Endothelial cell of umbilical vein (primary cell): ENCODE data around the gene TNPO1. TPM values are rescaled to one million over a fixed set of nuclear protein-coding genes. Genes with fewer than 3 reads are reported as not detected.
A peak's percentile ranks its signal among the peaks of the same experiment; 100 is the strongest.

Experiments
- BruUV-seq: library from RNA; stranded (reverse); fragments of 400-500 nt; replicated peaks from 2 replicates; lab custom pipeline; 2021; lab: Mats Ljungman, UMichigan
- CTCF ChIA-PET: fragments of 300-600, 350-600 bp; sonication (Branson Sonifier 250); formaldehyde crosslinking; loops from one replicate; lab custom pipeline; 2021; ENCODE audit warnings: antibody characterized with exemption, inconsistent platforms; lab: Charles Lee
- POLR2A ChIA-PET: fragments of 300-600, 350-600 bp; sonication (Branson Sonifier 250); formaldehyde crosslinking; loops from one replicate; lab custom pipeline; 2021; ENCODE audit warnings: antibody characterized with exemption, inconsistent platforms; lab: Charles Lee
- DNase-seq: peaks from one replicate; pipeline ENCODE4 v3.0.0-alpha.2; 2011; ENCODE audit warnings: low read depth, low spot score
- FAIRE-seq: peaks from 2 replicates; lab custom pipeline; 2011; peaks lifted over from hg19 to GRCh38; lab: Jason Lieb, UNC
- H2AFZ ChIP-seq: 2 replicates; pipeline ENCODE4 v1.6.0; 2012; ENCODE audit warnings: low read depth, low read length, control low read depth, inconsistent platforms
- H3K27ac ChIP-seq: 2 replicates; pipeline ENCODE4 v1.5.1; 2011; ENCODE audit warnings: low read depth, mild to moderate bottlenecking, control low read depth, low read length, moderate library complexity; ENCODE audit not compliant: insufficient read depth
- H3K27me3 ChIP-seq, 2 experiments: 2 replicates each; pipeline versions ENCODE4 v1.6.0 to v1.6.1; 2011; ENCODE audit warnings: low read length in 2 of 2, mixed read lengths in 1 of 2; ENCODE audit not compliant: control insufficient read depth in 2 of 2, insufficient read depth in 2 of 2
- H3K36me3 ChIP-seq, 2 experiments: 2 replicates in 1 of 2; 3 replicates in 1 of 2; pipeline ENCODE4 v1.5.1; 2011; ENCODE audit warnings: low read length in 2 of 2, mild to moderate bottlenecking in 1 of 2, moderate library complexity in 1 of 2; ENCODE audit not compliant: control insufficient read depth in 2 of 2, insufficient read depth in 2 of 2; ENCODE audit errors: extremely low read depth in 1 of 2
- H3K4me1 ChIP-seq: 3 replicates; pipeline ENCODE4 v1.5.1; 2011; ENCODE audit warnings: mild to moderate bottlenecking, low read length; ENCODE audit not compliant: control insufficient read depth, insufficient read depth; ENCODE audit errors: extremely low read depth
- H3K4me2 ChIP-seq: 2 replicates; pipeline ENCODE4 v1.6.1; 2011; ENCODE audit warnings: low read length, control low read depth, mixed read lengths; ENCODE audit not compliant: insufficient read depth
- H3K4me3 ChIP-seq, 3 experiments: fragments of 200-600 bp in 1 of 3; sonication (generic), shearing (Covaris generic) in 1 of 3; replicated peaks in 1 of 3; 2 replicates each; pipeline ENCODE4 v1.5.1; 2011 to 2016; ENCODE audit warnings: control low read depth in 3 of 3, low read length in 3 of 3, mild to moderate bottlenecking in 2 of 3, inconsistent platforms in 1 of 3, low read depth in 1 of 3, moderate library complexity in 1 of 3; ENCODE audit not compliant: insufficient read depth in 1 of 3
- H3K79me2 ChIP-seq: 2 replicates; pipeline ENCODE4 v1.6.0; 2012; ENCODE audit warnings: low read length, inconsistent platforms; ENCODE audit not compliant: control insufficient read depth, insufficient read depth
- H3K9ac ChIP-seq: replicated peaks from 2 replicates; pipeline ENCODE3; 2011; ENCODE audit warnings: low read length, control low read depth; ENCODE audit not compliant: insufficient read depth; ENCODE audit errors: extremely low read depth
- H3K9me1 ChIP-seq: replicated peaks from 3 replicates; pipeline ENCODE4 v1.6.0; 2011; ENCODE audit warnings: mild to moderate bottlenecking, low read length; ENCODE audit not compliant: control insufficient read depth, insufficient read depth; ENCODE audit errors: extremely low read depth
- H3K9me3 ChIP-seq: replicated peaks from 2 replicates; pipeline ENCODE4 v1.5.1; 2012; ENCODE audit warnings: low read length, inconsistent platforms; ENCODE audit not compliant: control insufficient read depth, insufficient read depth
- H4K20me1 ChIP-seq: replicated peaks from 2 replicates; pipeline ENCODE3; 2011; ENCODE audit warnings: mild to moderate bottlenecking, low read length; ENCODE audit not compliant: control insufficient read depth, insufficient read depth; ENCODE audit errors: extremely low read depth
- EZH2 ChIP-seq: IDR thresholded peaks from 2 replicates; pipeline ENCODE4 v1.6.1; 2012; ENCODE audit warnings: borderline replicate concordance, low read depth, mild to moderate bottlenecking, moderate library complexity, low read length, inconsistent platforms; ENCODE audit not compliant: severe bottlenecking
- FOS ChIP-seq: IDR thresholded peaks from 2 replicates; pipeline ENCODE4 v1.6.1; 2011; ENCODE audit warnings: mild to moderate bottlenecking, low read length, moderate library complexity, borderline replicate concordance; ENCODE audit not compliant: insufficient read depth
- GATA2 ChIP-seq: IDR thresholded peaks from 2 replicates; pipeline ENCODE4 v1.7.0; 2011; ENCODE audit warnings: low read depth, mild to moderate bottlenecking, moderate library complexity, mixed read lengths, low read length; ENCODE audit not compliant: insufficient read length, insufficient read depth
- JUN ChIP-seq: IDR thresholded peaks from 2 replicates; pipeline ENCODE4 v1.6.1; 2011; ENCODE audit warnings: borderline replicate concordance, low read depth; ENCODE audit not compliant: insufficient read length, insufficient read depth
- MYC ChIP-seq: IDR thresholded peaks from one replicate; pipeline ENCODE4 v1.6.1; 2011; ENCODE audit warnings: mild to moderate bottlenecking, low read depth, low read length
- POLR2A ChIP-seq: IDR thresholded peaks from 2 replicates; pipeline ENCODE4 v1.6.1; 2012; ENCODE audit warnings: low read depth, mild to moderate bottlenecking, control low read depth, low read length
- POLR2AphosphoS5 ChIP-seq: IDR thresholded peaks from 2 replicates; pipeline ENCODE4 v1.6.1; 2012; ENCODE audit warnings: low read depth, mild to moderate bottlenecking, control low read depth, low read length, moderate library complexity; ENCODE audit not compliant: insufficient read depth
- dilution Hi-C: fragments of 300-500 bp; cut with MboI; formaldehyde crosslinking; loops from one replicate; pipeline ENCODE4 v1.15.0; 2019; ENCODE audit warnings: low sequenced_read_pairs; ENCODE audit not compliant: extremely low pct_ligation_motif_present
- intact Hi-C: fragments of 100-400 bp; cut with micrococcal nuclease; formaldehyde crosslinking; loops from one replicate; pipeline ENCODE4 v1.10.0; 2022
- polyA plus RNA-seq, 4 experiments: library from polyadenylated mRNA; depleted of rRNA in 3 of 4; stranded (reverse) in 3 of 4; unstranded in 1 of 4; fragments of >200 nt; gene quantifications; 2 replicates each; pipeline versions ENCODE4 v1.2.1 to v1.2.3, GENCODE V29; 2011 to 2012; ENCODE audit warnings: missing spikeins in 1 of 4
- total RNA-seq: library from RNA; stranded (reverse); gene quantifications from 2 replicates; pipeline ENCODE4 v1.2.3, GENCODE V29; 2021
- TF ChIP-seq, protein P1 (sequence below): IDR thresholded peaks from 2 replicates; pipeline ENCODE4 v1.6.1; 2011; ENCODE audit not compliant: insufficient read depth, insufficient read length
- TF ChIP-seq, protein P2 (sequence below), 2 donors: IDR thresholded peaks; 1 replicate in 1 of 2; 2 replicates in 1 of 2; pipeline ENCODE4 v1.5.1; 2011; ENCODE audit warnings: low read length in 2 of 2, mild to moderate bottlenecking in 2 of 2, moderate library complexity in 2 of 2, control low read depth in 1 of 2, inconsistent platforms in 1 of 2, low read depth in 1 of 2; ENCODE audit not compliant: insufficient read depth in 1 of 2; ENCODE audit errors: extremely low read depth in 1 of 2

The TNPO1 gene
- total and polyA plus RNA-seq, 2 donors (not counting 3 experiments of a cell fraction or from before 2014, with no cell fraction given), result 65.6 to 298 TPM

DNA sequence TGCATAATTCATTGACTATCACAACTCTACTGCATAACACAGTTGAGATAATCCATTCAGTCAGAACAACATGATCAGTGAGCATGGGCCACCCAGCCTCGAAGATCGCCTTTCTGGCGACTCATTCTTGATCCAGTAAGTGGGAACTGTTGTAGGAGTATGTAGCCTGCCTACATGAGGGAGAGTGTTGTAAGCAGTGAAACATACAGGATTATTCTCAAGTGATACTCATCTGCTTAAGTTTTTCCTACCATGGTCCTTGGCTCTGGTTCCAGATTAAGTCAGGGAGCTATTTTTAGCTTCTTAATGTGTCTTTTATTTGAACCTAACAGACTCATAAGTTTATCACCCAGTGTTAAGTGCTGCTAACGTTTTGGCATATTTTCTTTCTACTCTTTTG is 44.0 kb downstream of the TNPO1 start:
- Histone ChIP-seq H3K9ac (no peak overlapping the region), H3K4me2 (no peak overlapping the region), H3K79me2 (peaks cover 93% of the 10 kb centered on the region), H2AFZ (no peak overlapping the region), H3K4me1 (peaks cover 26% of the 10 kb centered on the region), H3K9me3 (no peaks in the 10 kb centered on the region), H3K27me3 (no peaks in the 10 kb centered on the region), H3K27ac (no peak overlapping the region), H4K20me1 (peaks cover 3% of the 10 kb centered on the region), H3K36me3 (peaks cover 14 to 35% of the 10 kb centered on the region in 2 experiments), H3K9me1 (no peaks in the 10 kb centered on the region), H3K4me3 (no peak overlapping the region)
- FAIRE-seq (no peak), DNase-seq (peak; percentile 31)
- intact Hi-C loops, result no loop called here
- POLR2A ChIA-PET, result interaction anchor here (0.7 kb wide), 1 partner anchor 30 kb away, joined by 3 read pairs; no protein-coding TSS in a partner anchor
- CTCF ChIA-PET, result interaction anchor here (1.0 to 2.1 kb wide), 2 partner anchors 11 to 19 kb away, joined by 3 to 6 read pairs; no protein-coding TSS in a partner anchor
- dilution Hi-C loops, result no loop called here
- TF ChIP-seq MYC (no peak), POLR2A (no peak), GATA2 (no peak), EZH2 (no peak), POLR2AphosphoS5 (no peak), FOS (no peak), JUN (no peak)
- TF ChIP-seq, protein P1, sequence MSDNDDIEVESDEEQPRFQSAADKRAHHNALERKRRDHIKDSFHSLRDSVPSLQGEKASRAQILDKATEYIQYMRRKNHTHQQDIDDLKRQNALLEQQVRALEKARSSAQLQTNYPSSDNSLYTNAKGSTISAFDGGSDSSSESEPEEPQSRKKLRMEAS, result no peak
- TF ChIP-seq, protein P2, sequence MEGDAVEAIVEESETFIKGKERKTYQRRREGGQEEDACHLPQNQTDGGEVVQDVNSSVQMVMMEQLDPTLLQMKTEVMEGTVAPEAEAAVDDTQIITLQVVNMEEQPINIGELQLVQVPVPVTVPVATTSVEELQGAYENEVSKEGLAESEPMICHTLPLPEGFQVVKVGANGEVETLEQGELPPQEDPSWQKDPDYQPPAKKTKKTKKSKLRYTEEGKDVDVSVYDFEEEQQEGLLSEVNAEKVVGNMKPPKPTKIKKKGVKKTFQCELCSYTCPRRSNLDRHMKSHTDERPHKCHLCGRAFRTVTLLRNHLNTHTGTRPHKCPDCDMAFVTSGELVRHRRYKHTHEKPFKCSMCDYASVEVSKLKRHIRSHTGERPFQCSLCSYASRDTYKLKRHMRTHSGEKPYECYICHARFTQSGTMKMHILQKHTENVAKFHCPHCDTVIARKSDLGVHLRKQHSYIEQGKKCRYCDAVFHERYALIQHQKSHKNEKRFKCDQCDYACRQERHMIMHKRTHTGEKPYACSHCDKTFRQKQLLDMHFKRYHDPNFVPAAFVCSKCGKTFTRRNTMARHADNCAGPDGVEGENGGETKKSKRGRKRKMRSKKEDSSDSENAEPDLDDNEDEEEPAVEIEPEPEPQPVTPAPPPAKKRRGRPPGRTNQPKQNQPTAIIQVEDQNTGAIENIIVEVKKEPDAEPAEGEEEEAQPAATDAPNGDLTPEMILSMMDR (IDR thresholded peaks at IDR 0.05; ENCODE audit: extremely low read depth in 1 of 2, insufficient read depth in 1 of 2, low read depth in 1 of 2, low read length in 2 of 2), result no peak
- BruUV-seq, result no TSS peak
